GM10248 (cell line): ENCODE data around the gene TK1.
A peak's percentile ranks its signal among the peaks of the same experiment; 100 is the strongest.

ENCODE experiments used
- CTCF ChIA-PET: fragments of 300-600 bp; sonication (Branson Sonifier 250); formaldehyde crosslinking; extraction: SDS; loops from one replicate; lab custom pipeline; 2021; ENCODE audit warnings: antibody characterized with exemption; lab: Yijun Ruan, JAX
- POLR2A ChIA-PET: fragments of 350-650 bp; sonication (Branson Sonifier 250); formaldehyde crosslinking; extraction: SDS; loops from one replicate; lab custom pipeline; 2020; ENCODE audit warnings: antibody characterized with exemption; lab: Yijun Ruan, JAX
- DNase-seq: peaks from one replicate; pipeline ENCODE4 v3.0.0; 2012; ENCODE audit errors: extremely low spot score
- TF ChIP-seq, protein P1 (sequence below): IDR thresholded peaks from 2 replicates; pipeline ENCODE4 v1.5.1; 2012; ENCODE audit warnings: mild to moderate bottlenecking, low read depth; ENCODE audit errors: extremely low read depth, missing control alignments, control extremely low read depth

TK1 gene

GRCh38 chr17:78163881-78164747 is 22.7 kb downstream of the TK1 start:
- ChIA-PET CTCF (interaction anchor here (1.0 to 5.6 kb wide), 5 partner anchors 9 to 29 kb away, joined by 3 to 30 read pairs (median 4); no protein-coding TSS in a partner anchor), POLR2A (no interaction called here)
- TF ChIP-seq, protein P1, sequence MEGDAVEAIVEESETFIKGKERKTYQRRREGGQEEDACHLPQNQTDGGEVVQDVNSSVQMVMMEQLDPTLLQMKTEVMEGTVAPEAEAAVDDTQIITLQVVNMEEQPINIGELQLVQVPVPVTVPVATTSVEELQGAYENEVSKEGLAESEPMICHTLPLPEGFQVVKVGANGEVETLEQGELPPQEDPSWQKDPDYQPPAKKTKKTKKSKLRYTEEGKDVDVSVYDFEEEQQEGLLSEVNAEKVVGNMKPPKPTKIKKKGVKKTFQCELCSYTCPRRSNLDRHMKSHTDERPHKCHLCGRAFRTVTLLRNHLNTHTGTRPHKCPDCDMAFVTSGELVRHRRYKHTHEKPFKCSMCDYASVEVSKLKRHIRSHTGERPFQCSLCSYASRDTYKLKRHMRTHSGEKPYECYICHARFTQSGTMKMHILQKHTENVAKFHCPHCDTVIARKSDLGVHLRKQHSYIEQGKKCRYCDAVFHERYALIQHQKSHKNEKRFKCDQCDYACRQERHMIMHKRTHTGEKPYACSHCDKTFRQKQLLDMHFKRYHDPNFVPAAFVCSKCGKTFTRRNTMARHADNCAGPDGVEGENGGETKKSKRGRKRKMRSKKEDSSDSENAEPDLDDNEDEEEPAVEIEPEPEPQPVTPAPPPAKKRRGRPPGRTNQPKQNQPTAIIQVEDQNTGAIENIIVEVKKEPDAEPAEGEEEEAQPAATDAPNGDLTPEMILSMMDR: no peak

GRCh38 chr17:78159575-78160158 is 27.2 kb downstream of the TK1 start:
- CTCF ChIA-PET: interaction anchor here (0.8 to 5.6 kb wide), 4 partner anchors 16 to 29 kb away, joined by 3 to 30 read pairs (median 6); partner anchors contain the start of gene TMC8
- TF ChIP-seq, protein P1: no peak
- DNase-seq: no peak
- POLR2A ChIA-PET: interaction anchor here (0.6 kb wide), 1 partner anchor 10 kb away, joined by 3 read pairs; no protein-coding TSS in a partner anchor

More at GRCh38 chr17:78163881-78164747, 22.7 kb downstream of the TK1 start:
- no peak for DNase-seq

DNA sequence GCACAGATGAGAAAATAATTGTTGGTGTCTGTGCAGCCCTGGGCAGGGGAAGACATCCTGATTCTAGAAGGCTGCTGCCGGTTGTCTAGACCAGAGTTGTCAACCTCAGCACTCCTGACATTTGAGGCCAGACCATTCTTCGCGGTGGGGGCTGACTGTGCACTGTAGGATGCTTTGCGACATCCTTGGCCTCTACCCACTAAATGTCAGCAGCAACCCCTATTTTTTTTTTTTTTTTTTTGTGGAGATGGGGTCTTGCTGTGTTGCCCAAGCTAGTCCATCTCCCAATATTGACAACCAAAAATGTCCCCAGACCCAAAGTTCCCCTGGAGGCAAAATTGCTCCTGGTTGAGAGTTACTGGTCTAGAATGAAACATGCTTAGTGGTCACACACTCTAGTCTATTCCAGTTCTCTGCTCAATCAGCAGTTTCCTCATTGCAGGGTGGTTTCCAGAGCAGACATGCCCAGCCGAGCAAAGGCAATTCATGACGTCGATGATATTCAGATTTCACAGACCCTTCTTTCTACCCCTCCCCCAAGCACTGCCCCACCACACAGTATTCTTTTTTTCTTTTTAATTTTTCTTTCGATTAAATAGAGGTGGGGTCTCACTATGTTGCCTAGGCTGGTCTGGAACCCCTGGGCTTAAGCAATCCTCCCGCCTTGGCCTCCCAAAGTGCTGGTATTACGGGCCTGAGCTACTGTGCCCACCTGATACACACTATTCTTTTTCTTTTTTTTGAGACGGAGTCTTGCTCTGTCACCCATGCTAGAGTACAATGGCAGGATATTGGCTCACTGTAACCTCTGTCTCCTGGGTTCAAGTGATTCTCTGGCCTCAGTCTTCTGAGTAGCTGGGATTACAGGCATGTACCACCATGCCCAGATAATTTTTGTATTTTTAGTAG is 31.7 kb downstream of the TK1 start:
- TF ChIP-seq, protein P1: no peak
- POLR2A ChIA-PET: interaction anchor here (0.6 kb wide), 1 partner anchor 24 kb away, joined by 6 read pairs; the partner anchor contains the start of gene TMC8
- DNase-seq: peak; percentile 72
- CTCF ChIA-PET: interaction anchor here (1.5 kb wide), 1 partner anchor 18 kb away, joined by 3 read pairs; no protein-coding TSS in a partner anchor

GRCh38 chr17:78151514-78152008 is 35.3 kb downstream of the TK1 start:
- POLR2A ChIA-PET: interaction anchor here (0.7 to 1.8 kb wide), 3 partner anchors 12 to 203 kb away, joined by 3 to 5 read pairs (median 5); no protein-coding TSS in a partner anchor
- TF ChIP-seq, protein P1: no peak
- no peak for DNase-seq
- CTCF ChIA-PET: interaction anchor here (0.8 to 3.8 kb wide), 6 partner anchors 8 to 24 kb away, joined by 4 to 14 read pairs (median 11); no protein-coding TSS in a partner anchor

- TF ChIP-seq, protein P1: no peak
- CTCF ChIA-PET: interaction anchor here (1.3 to 2.7 kb wide), 3 partner anchors 14 to 28 kb away, joined by 4 to 11 read pairs (median 5); no protein-coding TSS in a partner anchor
- DNase-seq: no peak
- POLR2A ChIA-PET: interaction anchor here (0.7 to 1.6 kb wide), 2 partner anchors 21 to 53 kb away, joined by 5 to 6 read pairs; no protein-coding TSS in a partner anchor
These were observed 38.4 kb downstream of the TK1 start for GRCh38 chr17:78148286-78149016.
